ENCODE measurements around the gene FANCC.

GRCh38 chr9:95093586-95093985 lies 223.9 kb downstream of the FANCC start:
- TF ChIP-seq POLR2AphosphoS5 (IDR thresholded peaks at IDR 0.05; ENCODE audit: low read depth, low read length) (no peak), CHD2 (IDR thresholded peaks at IDR 0.05; ENCODE audit: low read length, partially characterized antibody) (no peak), CTCF (IDR thresholded peaks at IDR 0.05) (no peak), MXI1 (IDR thresholded peaks at IDR 0.05; ENCODE audit: low read depth, low read length) (no peak), USF1 (IDR thresholded peaks at IDR 0.05; ENCODE audit: borderline replicate concordance, low read depth) (no peak), NFIC (IDR thresholded peaks at IDR 0.05; ENCODE audit: borderline replicate concordance) (no peak), SIN3A (IDR thresholded peaks at IDR 0.05; ENCODE audit: borderline replicate concordance, low read depth, low read length) (no peak), RAD21 (IDR thresholded peaks at IDR 0.05; ENCODE audit: low read length) (no peak), SMC3 (IDR thresholded peaks at IDR 0.05; ENCODE audit: low read depth, low read length) (no peak), NRF1 (IDR thresholded peaks at IDR 0.05; ENCODE audit: low read depth, low read length) (no peak)
- TF ChIP-seq, protein P1, sequence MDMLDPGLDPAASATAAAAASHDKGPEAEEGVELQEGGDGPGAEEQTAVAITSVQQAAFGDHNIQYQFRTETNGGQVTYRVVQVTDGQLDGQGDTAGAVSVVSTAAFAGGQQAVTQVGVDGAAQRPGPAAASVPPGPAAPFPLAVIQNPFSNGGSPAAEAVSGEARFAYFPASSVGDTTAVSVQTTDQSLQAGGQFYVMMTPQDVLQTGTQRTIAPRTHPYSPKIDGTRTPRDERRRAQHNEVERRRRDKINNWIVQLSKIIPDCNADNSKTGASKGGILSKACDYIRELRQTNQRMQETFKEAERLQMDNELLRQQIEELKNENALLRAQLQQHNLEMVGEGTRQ (IDR thresholded peaks at IDR 0.05; ENCODE audit: borderline replicate concordance, low read depth, low read length): no peak
